DOHH2 (cell line): Measurements from ENCODE around the gene UTP15.

Experiments used
- H3F3A ChIP-seq: fragments of 200-600 bp; sonication (generic), shearing (Covaris generic); 2 replicates; pipeline ENCODE4 v1.6.0; 2016; ENCODE audit warnings: antibody characterized with exemption, mild to moderate bottlenecking; ENCODE audit not compliant: control insufficient read depth, insufficient read depth
- H3K27ac ChIP-seq: fragments of 200-600 bp; sonication (generic); 2 replicates; pipeline ENCODE4 v1.5.1; 2014; ENCODE audit warnings: low read depth, mild to moderate bottlenecking, low read length, moderate library complexity
- H3K27me3 ChIP-seq: fragments of 200-600 bp; sonication (generic); 2 replicates; pipeline ENCODE4 v1.6.1; 2014; ENCODE audit warnings: mild to moderate bottlenecking, low read length, mixed read lengths; ENCODE audit not compliant: control insufficient read depth
- H3K36me3 ChIP-seq: fragments of 200-600 bp; sonication (generic); 2 replicates; pipeline ENCODE4 v1.6.1; 2014; ENCODE audit warnings: mild to moderate bottlenecking, low read length, moderate library complexity, mixed read lengths; ENCODE audit not compliant: control insufficient read depth
- H3K4me1 ChIP-seq: fragments of 200-600 bp; sonication (generic); 2 replicates; pipeline ENCODE4 v1.6.1; 2014; ENCODE audit warnings: mild to moderate bottlenecking, low read length, mixed read lengths; ENCODE audit not compliant: control insufficient read depth
- H3K4me2 ChIP-seq: fragments of 200-600 bp; sonication (generic); 2 replicates; pipeline ENCODE4 v1.6.0; 2014; ENCODE audit warnings: mild to moderate bottlenecking, low read length, moderate library complexity
- H3K4me3 ChIP-seq: fragments of 200-600 bp; sonication (generic); 2 replicates; pipeline ENCODE4 v1.5.1; 2014; ENCODE audit warnings: mild to moderate bottlenecking, low read length, mixed read lengths
- H3K79me2 ChIP-seq: fragments of 200-600 bp; sonication (generic); 2 replicates; pipeline ENCODE4 v1.6.1; 2014; ENCODE audit warnings: mild to moderate bottlenecking, low read length, mixed read lengths; ENCODE audit not compliant: control insufficient read depth
- H3K9me2 ChIP-seq: fragments of 200-600 bp; sonication (generic); replicated peaks from 2 replicates; pipeline ENCODE4 v1.6.1; 2014; ENCODE audit warnings: mild to moderate bottlenecking, low read length, mixed read lengths; ENCODE audit not compliant: control insufficient read depth
- H3K9me3 ChIP-seq: fragments of 200-600 bp; sonication (generic); 2 replicates; pipeline ENCODE4 v1.6.1; 2014; ENCODE audit warnings: antibody characterized with exemption, low read length, mixed read lengths; ENCODE audit not compliant: control insufficient read depth, insufficient read depth
- H4K20me1 ChIP-seq: fragments of 200-600 bp; sonication (generic); 2 replicates; pipeline ENCODE4 v1.6.0; 2014; ENCODE audit warnings: low read depth, mild to moderate bottlenecking, antibody characterized with exemption, low read length, moderate library complexity; ENCODE audit not compliant: control insufficient read depth, insufficient read depth
- EZH2phosphoT487 ChIP-seq: fragments of 200-600 bp; sonication (generic); IDR thresholded peaks from 2 replicates; pipeline ENCODE4 v1.6.1; 2017; ENCODE audit warnings: borderline replicate concordance, mild to moderate bottlenecking, antibody characterized with exemption, low read length, moderate library complexity, mixed read lengths
- TF ChIP-seq, protein P1 (sequence below): fragments of 200-600 bp; sonication (generic); IDR thresholded peaks from one replicate; pipeline ENCODE4 v1.5.1; 2014; ENCODE audit warnings: antibody characterized with exemption, mild to moderate bottlenecking, low read depth, low read length; ENCODE audit not compliant: poor library complexity, severe bottlenecking

UTP15 gene

DNA sequence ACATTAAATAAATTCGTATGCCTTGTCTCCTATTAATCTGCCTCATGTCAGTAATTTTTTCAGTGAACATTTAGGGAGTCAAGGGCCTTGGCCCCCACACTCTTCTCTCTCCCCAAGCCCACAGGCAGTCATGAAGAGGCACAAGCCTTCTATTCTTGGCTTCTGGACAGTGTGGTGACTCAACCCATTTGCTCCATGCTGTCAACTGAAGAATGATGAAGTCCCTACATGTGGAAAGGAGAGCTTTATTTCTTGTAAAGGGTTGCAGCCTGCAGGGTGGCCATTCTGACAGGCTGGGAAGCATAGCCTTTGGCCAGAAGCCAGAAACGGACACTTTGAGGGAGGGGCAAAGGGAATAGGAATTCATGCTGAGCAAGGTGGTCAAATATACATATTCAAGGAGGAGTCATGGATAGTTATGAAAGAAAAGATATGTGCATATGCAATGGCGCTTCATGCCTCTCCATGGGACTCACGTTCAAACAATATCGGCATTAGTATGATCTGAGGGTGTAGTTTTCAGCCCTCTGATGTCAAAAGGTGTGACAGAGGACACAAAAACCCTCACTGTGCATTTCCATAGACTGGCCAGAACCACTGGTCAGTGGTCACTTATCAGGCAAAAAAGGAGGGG is 31.4 kb upstream of the UTP15 start:
- H4K20me1 ChIP-seq = no peaks in the 10 kb centered on the region
- H3K36me3 ChIP-seq = no peaks in the 10 kb centered on the region
- H3K27me3 ChIP-seq = peaks cover 12% of the 10 kb centered on the region; the same call in 1 of the 2 replicates
- no peak overlapping the region for H3K4me3 ChIP-seq
- no peaks in the 10 kb centered on the region for H3K9me2 ChIP-seq
- TF ChIP-seq, protein P1, sequence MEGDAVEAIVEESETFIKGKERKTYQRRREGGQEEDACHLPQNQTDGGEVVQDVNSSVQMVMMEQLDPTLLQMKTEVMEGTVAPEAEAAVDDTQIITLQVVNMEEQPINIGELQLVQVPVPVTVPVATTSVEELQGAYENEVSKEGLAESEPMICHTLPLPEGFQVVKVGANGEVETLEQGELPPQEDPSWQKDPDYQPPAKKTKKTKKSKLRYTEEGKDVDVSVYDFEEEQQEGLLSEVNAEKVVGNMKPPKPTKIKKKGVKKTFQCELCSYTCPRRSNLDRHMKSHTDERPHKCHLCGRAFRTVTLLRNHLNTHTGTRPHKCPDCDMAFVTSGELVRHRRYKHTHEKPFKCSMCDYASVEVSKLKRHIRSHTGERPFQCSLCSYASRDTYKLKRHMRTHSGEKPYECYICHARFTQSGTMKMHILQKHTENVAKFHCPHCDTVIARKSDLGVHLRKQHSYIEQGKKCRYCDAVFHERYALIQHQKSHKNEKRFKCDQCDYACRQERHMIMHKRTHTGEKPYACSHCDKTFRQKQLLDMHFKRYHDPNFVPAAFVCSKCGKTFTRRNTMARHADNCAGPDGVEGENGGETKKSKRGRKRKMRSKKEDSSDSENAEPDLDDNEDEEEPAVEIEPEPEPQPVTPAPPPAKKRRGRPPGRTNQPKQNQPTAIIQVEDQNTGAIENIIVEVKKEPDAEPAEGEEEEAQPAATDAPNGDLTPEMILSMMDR = no peak
- no peak for TF ChIP-seq EZH2phosphoT487
- H3K4me2 ChIP-seq = no peak overlapping the region
- no peaks in the 10 kb centered on the region for H3K4me1 ChIP-seq
- H3K79me2 ChIP-seq = no peaks in the 10 kb centered on the region
- no peaks in the 10 kb centered on the region for H3F3A ChIP-seq
- no peak overlapping the region for H3K27ac ChIP-seq
- H3K9me3 ChIP-seq = no peaks in the 10 kb centered on the region

DNA sequence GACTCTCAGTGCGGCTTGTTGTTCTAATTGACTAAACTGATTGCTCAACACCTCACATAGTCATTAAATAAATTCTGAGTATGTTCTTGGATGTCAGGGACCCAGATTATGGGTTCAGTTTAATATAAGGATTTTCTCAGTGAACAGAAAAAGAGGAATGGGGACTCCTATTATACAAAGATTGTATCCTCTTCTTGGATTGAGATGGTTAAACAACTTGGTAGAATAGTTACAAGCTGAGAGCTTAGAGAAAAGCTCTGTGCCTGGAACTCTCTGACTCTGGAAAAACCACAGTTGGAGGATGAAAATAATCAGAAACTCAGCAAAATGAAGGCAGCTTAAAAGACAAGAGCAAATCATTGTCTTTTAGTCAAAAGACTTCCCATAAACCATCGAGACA is 30.6 kb upstream of the UTP15 start:
- TF ChIP-seq EZH2phosphoT487 = no peak
- TF ChIP-seq, protein P1 = no peak
- Histone ChIP-seq H3K9me3 (no peaks in the 10 kb centered on the region), H3F3A (no peaks in the 10 kb centered on the region), H3K9me2 (no peaks in the 10 kb centered on the region), H3K36me3 (no peaks in the 10 kb centered on the region), H3K4me3 (no peak overlapping the region), H3K27me3 (peaks cover 20% of the 10 kb centered on the region), H4K20me1 (no peaks in the 10 kb centered on the region), H3K79me2 (no peaks in the 10 kb centered on the region), H3K4me1 (no peaks in the 10 kb centered on the region), H3K4me2 (no peak overlapping the region), H3K27ac (no peak overlapping the region)

DNA sequence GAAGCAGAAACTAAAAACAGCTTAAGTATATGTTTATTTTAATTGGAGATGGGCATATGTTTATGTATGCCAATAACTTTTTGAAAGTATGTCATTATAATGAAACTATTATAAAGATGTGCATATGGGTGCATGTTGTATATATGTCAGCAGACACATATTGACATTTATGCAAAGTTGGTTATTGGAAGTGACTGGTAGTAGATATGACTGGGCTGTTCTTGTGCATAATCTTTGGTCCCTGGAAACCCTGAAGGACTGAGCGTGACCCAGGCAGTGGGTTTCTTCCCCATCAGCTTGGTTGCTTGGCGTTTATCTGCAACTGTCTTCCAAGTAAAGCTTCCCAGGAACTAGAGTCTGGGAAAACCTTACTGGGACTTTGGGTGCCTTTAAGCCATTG is 25.8 kb upstream of the UTP15 start:
- Histone ChIP-seq H4K20me1 (no peaks in the 10 kb centered on the region), H3F3A (no peaks in the 10 kb centered on the region), H3K36me3 (no peaks in the 10 kb centered on the region), H3K4me3 (no peak overlapping the region), H3K79me2 (no peaks in the 10 kb centered on the region), H3K4me1 (no peaks in the 10 kb centered on the region), H3K4me2 (no peak overlapping the region), H3K27ac (no peak overlapping the region), H3K9me2 (no peaks in the 10 kb centered on the region), H3K9me3 (no peaks in the 10 kb centered on the region), H3K27me3 (peaks cover 45% of the 10 kb centered on the region)
- TF ChIP-seq EZH2phosphoT487 = no peak
- TF ChIP-seq, protein P1 = no peak
